CD4-positive, alpha-beta memory T cell (primary cell): ENCODE data around the gene TGFB2. TPM values are rescaled to one million over a fixed set of nuclear protein-coding genes. Genes with fewer than 3 reads are reported as not detected.

Experiments
- CTCF ChIA-PET: fragments of 350-600 bp; sonication (Branson Sonifier 250); formaldehyde crosslinking; loops from one replicate; lab custom pipeline; 2021; ENCODE audit warnings: inconsistent platforms; ENCODE audit not compliant: partially characterized antibody; lab: Charles Lee
- POLR2A ChIA-PET: fragments of 350-600 bp; sonication (Branson Sonifier 250); formaldehyde crosslinking; loops from one replicate; lab custom pipeline; 2021; ENCODE audit not compliant: partially characterized antibody; lab: Charles Lee
- DNase-seq, 5 donors: peaks; one replicate each; pipeline versions ENCODE4 v3.0.0 to v3.0.0-alpha.2; 2020 to 2022; ENCODE audit warnings: mixed read lengths in 1 of 5
- H3K27ac ChIP-seq: one replicate; pipeline ENCODE4 v1.7.0; 2013; ENCODE audit warnings: low read depth, low read length
- H3K27me3 ChIP-seq: 2 replicates; pipeline ENCODE4 v1.7.0; 2013; ENCODE audit warnings: mild to moderate bottlenecking, low read length, moderate library complexity; ENCODE audit not compliant: insufficient read depth
- H3K36me3 ChIP-seq: 2 replicates; pipeline ENCODE4 v1.7.0; 2013; ENCODE audit warnings: mild to moderate bottlenecking, low read length, moderate library complexity; ENCODE audit not compliant: insufficient read depth
- H3K4me1 ChIP-seq: 2 replicates; pipeline ENCODE4 v1.7.0; 2013; ENCODE audit warnings: mild to moderate bottlenecking, low read length, moderate library complexity; ENCODE audit not compliant: insufficient read depth
- H3K4me3 ChIP-seq, 2 donors: one replicate each; pipeline ENCODE4 v1.7.0; 2013; ENCODE audit warnings: low read length in 2 of 2, mild to moderate bottlenecking in 1 of 2
- H3K9me3 ChIP-seq, 2 donors: one replicate each; pipeline ENCODE4 v1.7.0; 2013; ENCODE audit warnings: low read length in 2 of 2, control low read depth in 1 of 2; ENCODE audit not compliant: control insufficient read depth in 1 of 2
- H3K27ac Mint-ChIP-seq, 7 donors: one replicate each; pipeline ENCODE4 v1.8.0; 2020 to 2021; ENCODE audit warnings: mixed read lengths in 7 of 7, mild to moderate bottlenecking in 6 of 7, inconsistent platforms in 3 of 7, moderate library complexity in 3 of 7
- H3K27me3 Mint-ChIP-seq, 2 donors: one replicate each; pipeline ENCODE4 v1.8.0; 2020 to 2021; ENCODE audit warnings: mixed read lengths in 2 of 2
- H3K36me3 Mint-ChIP-seq, 2 donors: one replicate each; pipeline ENCODE4 v1.8.0; 2020 to 2021; ENCODE audit warnings: mixed read lengths in 2 of 2, inconsistent platforms in 1 of 2, mild to moderate bottlenecking in 1 of 2
- H3K4me1 Mint-ChIP-seq, 4 donors: one replicate each; pipeline ENCODE4 v1.8.0; 2020 to 2021; ENCODE audit warnings: mixed read lengths in 4 of 4, mild to moderate bottlenecking in 1 of 4
- H3K4me3 Mint-ChIP-seq, 8 donors: one replicate each; pipeline ENCODE4 v1.8.0; 2020 to 2021; ENCODE audit warnings: mixed read lengths in 8 of 8, mild to moderate bottlenecking in 7 of 8, moderate library complexity in 6 of 8, inconsistent platforms in 3 of 8
- H3K9me3 Mint-ChIP-seq, 8 donors: one replicate each; pipeline ENCODE4 v1.8.0; 2020 to 2021; ENCODE audit warnings: mixed read lengths in 8 of 8, mild to moderate bottlenecking in 5 of 8, inconsistent platforms in 3 of 8, moderate library complexity in 1 of 8
- intact Hi-C: fragments of 100-400 bp; cut with micrococcal nuclease; formaldehyde crosslinking; loops from one replicate; pipeline ENCODE4 v1.15.1; 2023
- polyA plus RNA-seq, 2 donors: library from polyadenylated mRNA; unstranded; fragments of 300-500 nt; fragmentation: Illumina TruSeq; gene quantifications; one replicate each; pipeline ENCODE4 v1.2.3, GENCODE V29; 2021
- total RNA-seq, 2 experiments: library from RNA; stranded (reverse); gene quantifications; one replicate each; pipeline ENCODE4 v1.2.3, GENCODE V29; 2021

Gene TGFB2
- total and polyA plus RNA-seq, 4 experiments from 2014 or later, result not detected

- no peaks in the 10 kb centered on the region for H3K36me3 ChIP-seq
- Mint-ChIP-seq H3K4me3 (no peak overlapping the region), H3K27me3 (peaks cover 3 to 9% of the 10 kb centered on the region in 2 donors), H3K4me1 (peaks cover 26 to 38% (median 32%) of the 10 kb centered on the region in 4 donors), H3K27ac (peak overlapping the region in 4 of 7 donors; percentile 37 to 89 (median 69)), H3K9me3 (peaks cover 0 to 3% (median 0%) of the 10 kb centered on the region in 8 donors), H3K36me3 (peaks cover 0 to 7% of the 10 kb centered on the region in 2 donors)
- no peak overlapping the region for H3K27ac ChIP-seq
- POLR2A ChIA-PET, result interaction anchor here (2.8 kb wide), 1 partner anchor 61 kb away, joined by 7 read pairs; the partner anchor contains the start of gene RRP15
- DNase-seq, result peak in 2 of 5 donors; percentile 7 to 8
- peak overlapping the region; percentile 40 to 47 for H3K4me3 ChIP-seq
- H3K27me3 ChIP-seq, result no peaks in the 10 kb centered on the region
- peaks cover 43% of the 10 kb centered on the region for H3K4me1 ChIP-seq
- H3K9me3 ChIP-seq, result no peaks in the 10 kb centered on the region
- intact Hi-C loops, result loop anchor here (5.0 kb wide), 1 partner anchor 826 kb away; the partner anchor contains the start of gene LYPLAL1
- CTCF ChIA-PET, result interaction anchor here (1.1 to 1.2 kb wide), 2 partner anchors 11 to 25 kb away, joined by 3 read pairs; no protein-coding TSS in a partner anchor
Measured at GRCh38 chr1:218346391-218347204, 1.5 kb downstream of the TGFB2 start.

- Histone ChIP-seq H3K27ac (no peak overlapping the region), H3K9me3 (no peaks in the 10 kb centered on the region), H3K36me3 (no peaks in the 10 kb centered on the region), H3K4me1 (peaks cover 46% of the 10 kb centered on the region), H3K4me3 (peak overlapping the region in 1 of 2 donors; percentile 40), H3K27me3 (no peaks in the 10 kb centered on the region)
- Mint-ChIP-seq H3K27ac (peak overlapping the region in 3 of 7 donors; percentile 33 to 49 (median 37)), H3K27me3 (peaks cover 3 to 9% of the 10 kb centered on the region in 2 donors), H3K4me1 (peaks cover 28 to 41% (median 34%) of the 10 kb centered on the region in 4 donors), H3K4me3 (no peak overlapping the region), H3K9me3 (peaks cover 0 to 3% (median 0%) of the 10 kb centered on the region in 8 donors), H3K36me3 (peaks cover 0 to 4% of the 10 kb centered on the region in 2 donors)
- DNase-seq, result no peak
- intact Hi-C loops, result loop anchor here (5.0 kb wide), 1 partner anchor 825 kb away; the partner anchor contains the start of gene LYPLAL1
- ChIA-PET POLR2A (interaction anchor here (2.8 kb wide), 1 partner anchor 62 kb away, joined by 7 read pairs; the partner anchor contains the start of gene RRP15), CTCF (interaction anchor here (1.1 to 1.2 kb wide), 2 partner anchors 11 to 25 kb away, joined by 3 read pairs; no protein-coding TSS in a partner anchor)
Measured at GRCh38 chr1:218347336-218347722, 2.2 kb downstream of the TGFB2 start.

- peaks cover 0 to 3% (median 0%) of the 10 kb centered on the region in 8 donors for H3K9me3 Mint-ChIP-seq
- Histone ChIP-seq H3K27me3 (no peaks in the 10 kb centered on the region), H3K36me3 (no peaks in the 10 kb centered on the region), H3K4me3 (no peak overlapping the region), H3K4me1 (peaks cover 46% of the 10 kb centered on the region), H3K9me3 (no peaks in the 10 kb centered on the region), H3K27ac (no peak overlapping the region)
- peak overlapping the region in 3 of 7 donors; percentile 11 to 33 (median 19) for H3K27ac Mint-ChIP-seq
- ChIA-PET POLR2A (no interaction called here), CTCF (interaction anchor here (1.1 kb wide), 1 partner anchor 10 kb away, joined by 3 read pairs; no protein-coding TSS in a partner anchor)
- peaks cover 28 to 41% (median 34%) of the 10 kb centered on the region in 4 donors for H3K4me1 Mint-ChIP-seq
- DNase-seq, result no peak
- peak overlapping the region in 5 of 8 donors; percentile 15 to 61 (median 35) for H3K4me3 Mint-ChIP-seq
- intact Hi-C loops, result loop anchor here (5.0 kb wide), 1 partner anchor 824 kb away; the partner anchor contains the start of gene LYPLAL1
- peaks cover 3 to 9% of the 10 kb centered on the region in 2 donors for H3K27me3 Mint-ChIP-seq
- H3K36me3 Mint-ChIP-seq, result no peaks in the 10 kb centered on the region
Measured at GRCh38 chr1:218347723-218348627, 2.8 kb downstream of the TGFB2 start.

GRCh38 chr1:218348628-218349071 is 3.5 kb downstream of the TGFB2 start:
- DNase-seq, result no peak
- Histone ChIP-seq H3K4me1 (peaks cover 46% of the 10 kb centered on the region), H3K4me3 (no peak overlapping the region), H3K27me3 (no peaks in the 10 kb centered on the region), H3K36me3 (no peaks in the 10 kb centered on the region), H3K27ac (no peak overlapping the region), H3K9me3 (no peaks in the 10 kb centered on the region)
- Mint-ChIP-seq H3K27me3 (peaks cover 3 to 9% of the 10 kb centered on the region in 2 donors), H3K9me3 (peaks cover 0 to 3% (median 0%) of the 10 kb centered on the region in 8 donors), H3K4me1 (peaks cover 28 to 41% (median 34%) of the 10 kb centered on the region in 4 donors), H3K36me3 (no peaks in the 10 kb centered on the region), H3K4me3 (peak overlapping the region in 1 of 8 donors; percentile 9), H3K27ac (peak overlapping the region in 1 of 7 donors; percentile 11)
- POLR2A ChIA-PET, result no interaction called here
- CTCF ChIA-PET, result no interaction called here
- intact Hi-C loops, result loop anchor here (5.0 kb wide), 1 partner anchor 824 kb away; the partner anchor contains the start of gene LYPLAL1

GRCh38 chr1:218349348-218350034 is 4.4 kb downstream of the TGFB2 start:
- H3K27me3 ChIP-seq, result no peaks in the 10 kb centered on the region
- no peak overlapping the region for H3K27ac ChIP-seq
- H3K4me1 ChIP-seq, result peaks cover 43% of the 10 kb centered on the region
- Mint-ChIP-seq H3K4me3 (peak overlapping the region in 1 of 8 donors; percentile 40), H3K4me1 (peaks cover 28 to 41% (median 34%) of the 10 kb centered on the region in 4 donors), H3K9me3 (peaks cover 0 to 3% (median 0%) of the 10 kb centered on the region in 8 donors), H3K27ac (no peak overlapping the region), H3K36me3 (no peaks in the 10 kb centered on the region), H3K27me3 (peaks cover 3 to 9% of the 10 kb centered on the region in 2 donors)
- no peak for DNase-seq
- ChIA-PET POLR2A (no interaction called here), CTCF (no interaction called here)
- no peaks in the 10 kb centered on the region for H3K9me3 ChIP-seq
- intact Hi-C loops, result loop anchor here (5.0 kb wide), 1 partner anchor 823 kb away; the partner anchor contains the start of gene LYPLAL1
- H3K36me3 ChIP-seq, result no peaks in the 10 kb centered on the region
- no peak overlapping the region for H3K4me3 ChIP-seq

GRCh38 chr1:218350035-218350525 is 4.9 kb downstream of the TGFB2 start:
- no peak for DNase-seq
- peaks cover 37% of the 10 kb centered on the region for H3K4me1 ChIP-seq
- intact Hi-C loops, result no loop called here
- peak overlapping the region in 1 of 8 donors; percentile 40 for H3K4me3 Mint-ChIP-seq
- H3K9me3 Mint-ChIP-seq, result peaks cover 0 to 3% (median 0%) of the 10 kb centered on the region in 8 donors
- H3K27me3 ChIP-seq, result no peaks in the 10 kb centered on the region
- CTCF ChIA-PET, result no interaction called here
- H3K36me3 ChIP-seq, result no peaks in the 10 kb centered on the region
- H3K27me3 Mint-ChIP-seq, result peaks cover 3 to 9% of the 10 kb centered on the region in 2 donors
- no peaks in the 10 kb centered on the region for H3K9me3 ChIP-seq
- no peak overlapping the region for H3K4me3 ChIP-seq
- peaks cover 28 to 41% (median 34%) of the 10 kb centered on the region in 4 donors for H3K4me1 Mint-ChIP-seq
- no peak overlapping the region for H3K27ac ChIP-seq
- H3K27ac Mint-ChIP-seq, result no peak overlapping the region
- POLR2A ChIA-PET, result no interaction called here
- H3K36me3 Mint-ChIP-seq, result no peaks in the 10 kb centered on the region
